Neural progenitor cell (in vitro differentiated cells): ENCODE results near the gene ZBTB20. TPM values are rescaled to one million over a fixed set of nuclear protein-coding genes. Genes with fewer than 3 reads are reported as not detected.

Experiments
- DNase-seq: peaks from one replicate; pipeline ENCODE4 v3.0.0-alpha.2; 2016; ENCODE audit warnings: low spot score
- H2AFZ ChIP-seq: fragments of 200-600 bp; sonication (generic); replicated peaks from 2 replicates; pipeline ENCODE4 v1.6.1; 2016; ENCODE audit warnings: antibody characterized with exemption
- H3F3A ChIP-seq: fragments of 200-600 bp; sonication (generic); 2 replicates; pipeline ENCODE4 v1.6.1; 2016; ENCODE audit warnings: antibody characterized with exemption, low read depth
- H3K27ac ChIP-seq: fragments of 200-600 bp; sonication (generic); 2 replicates; pipeline ENCODE4 v1.5.1; 2016; ENCODE audit warnings: mild to moderate bottlenecking
- H3K27me3 ChIP-seq: fragments of 200-600 bp; sonication (generic); 2 replicates; pipeline ENCODE4 v1.6.1; 2016; ENCODE audit warnings: mild to moderate bottlenecking, moderate library complexity
- H3K36me3 ChIP-seq: fragments of 200-600 bp; sonication (generic); 2 replicates; pipeline ENCODE4 v1.5.1; 2016
- H3K4me1 ChIP-seq: fragments of 200-600 bp; sonication (generic); 2 replicates; pipeline ENCODE4 v1.6.1; 2016; ENCODE audit warnings: mixed run types
- H3K4me2 ChIP-seq: fragments of 200-600 bp; sonication (generic); 2 replicates; pipeline ENCODE4 v1.6.1; 2016
- H3K4me3 ChIP-seq: fragments of 200-600 bp; sonication (generic); 2 replicates; pipeline ENCODE4 v1.5.1; 2016
- H3K79me2 ChIP-seq: fragments of 200-600 bp; sonication (generic); 2 replicates; pipeline ENCODE4 v1.6.1; 2016; ENCODE audit warnings: low read depth
- H3K9ac ChIP-seq: fragments of 200-600 bp; sonication (generic); 2 replicates; pipeline ENCODE4 v1.6.1; 2016
- H3K9me3 ChIP-seq: fragments of 200-600 bp; sonication (generic); 2 replicates; pipeline ENCODE4 v1.5.1; 2016; ENCODE audit warnings: low read depth
- H4K20me1 ChIP-seq: fragments of 200-600 bp; sonication (generic); 2 replicates; pipeline ENCODE4 v1.6.1; 2016; ENCODE audit warnings: low read depth
- H3K27ac Mint-ChIP-seq: 3 replicates; pipeline ENCODE4 v1.8.0; 2021; ENCODE audit warnings: mixed read lengths
- H3K27me3 Mint-ChIP-seq: 2 replicates; pipeline ENCODE4 v1.8.0; 2022; ENCODE audit warnings: low read depth, mild to moderate bottlenecking, inconsistent platforms, moderate library complexity, mixed read lengths; ENCODE audit not compliant: insufficient read depth
- H3K36me3 Mint-ChIP-seq: 3 replicates; pipeline ENCODE4 v1.8.0; 2021; ENCODE audit warnings: mixed read lengths
- H3K4me1 Mint-ChIP-seq: 3 replicates; pipeline ENCODE4 v1.8.0; 2021; ENCODE audit warnings: mixed read lengths
- H3K4me3 Mint-ChIP-seq: 3 replicates; pipeline ENCODE4 v1.8.0; 2021; ENCODE audit warnings: mild to moderate bottlenecking, moderate library complexity, mixed read lengths
- H3K9me3 Mint-ChIP-seq: 3 replicates; pipeline ENCODE4 v1.8.0; 2020; ENCODE audit warnings: mixed read lengths
- CTCF ChIP-seq: fragments of 200-600 bp; sonication (generic); IDR thresholded peaks from 2 replicates; pipeline ENCODE4 v1.5.1; 2017; ENCODE audit warnings: antibody characterized with exemption, mild to moderate bottlenecking
- EZH2 ChIP-seq: fragments of 200-600 bp; sonication (generic); IDR thresholded peaks from 2 replicates; pipeline ENCODE4 v1.6.1; 2017; ENCODE audit warnings: antibody characterized with exemption, mild to moderate bottlenecking, moderate library complexity
- EZH2phosphoT487 ChIP-seq: fragments of 200-600 bp; sonication (generic); IDR thresholded peaks from 2 replicates; pipeline ENCODE4 v1.6.1; 2017; ENCODE audit warnings: antibody characterized with exemption
- total RNA-seq: library from RNA; depleted of rRNA; stranded (reverse); fragments of >200 nt; gene quantifications from 2 replicates; pipeline ENCODE4 v1.2.3, GENCODE V29; 2015; ENCODE audit warnings: low replicate concordance

The ZBTB20 gene
- total RNA-seq, 1 donor from 2014 or later: 1.9 TPM

GRCh38 chr3:114370537-114371174 lies 776.4 kb downstream of the ZBTB20 start:
- no peaks in the 10 kb centered on the region for H3K4me1 Mint-ChIP-seq
- Histone ChIP-seq H3K9me3 (no peaks in the 10 kb centered on the region), H3K4me1 (peaks cover 5% of the 10 kb centered on the region), H2AFZ (no peak overlapping the region), H3K27me3 (no peaks in the 10 kb centered on the region), H3F3A (no peaks in the 10 kb centered on the region), H3K36me3 (no peaks in the 10 kb centered on the region), H4K20me1 (no peaks in the 10 kb centered on the region), H3K27ac (no peak overlapping the region), H3K4me2 (no peak overlapping the region), H3K4me3 (no peak overlapping the region), H3K9ac (no peak overlapping the region), H3K79me2 (no peaks in the 10 kb centered on the region)
- H3K4me3 Mint-ChIP-seq: no peak overlapping the region
- no peaks in the 10 kb centered on the region for H3K9me3 Mint-ChIP-seq
- H3K27ac Mint-ChIP-seq: peak overlapping the region; percentile 0
- DNase-seq: peak; percentile 26
- TF ChIP-seq EZH2 (no peak), EZH2phosphoT487 (no peak), CTCF (peak; percentile 55)
- H3K27me3 Mint-ChIP-seq: no peaks in the 10 kb centered on the region
- no peaks in the 10 kb centered on the region for H3K36me3 Mint-ChIP-seq

DNA sequence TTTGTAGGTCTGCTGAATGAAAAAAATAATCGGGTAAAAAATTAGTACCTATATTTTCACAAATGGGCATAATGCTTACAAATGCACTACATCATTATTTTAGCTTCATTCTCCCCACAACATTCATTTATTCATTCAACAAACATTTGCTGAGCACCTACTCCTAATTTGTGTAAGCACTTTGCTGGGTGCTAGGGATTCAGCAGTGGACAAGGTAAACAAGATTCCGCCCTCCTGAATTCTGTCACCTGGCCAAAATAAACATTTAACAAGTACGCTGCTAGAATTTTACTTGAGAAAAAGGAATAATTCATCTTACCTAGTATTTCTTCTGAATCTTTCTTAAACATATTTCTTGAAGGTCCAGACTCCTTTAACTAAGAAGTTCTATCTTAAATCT lies 781.2 kb downstream of the ZBTB20 start:
- no peaks in the 10 kb centered on the region for H3F3A ChIP-seq
- H3K36me3 ChIP-seq: no peaks in the 10 kb centered on the region
- no peaks in the 10 kb centered on the region for H3K27me3 ChIP-seq
- Mint-ChIP-seq H3K4me3 (no peak overlapping the region), H3K4me1 (peaks cover 9% of the 10 kb centered on the region), H3K9me3 (no peaks in the 10 kb centered on the region), H3K27me3 (no peaks in the 10 kb centered on the region), H3K27ac (no peak overlapping the region), H3K36me3 (no peaks in the 10 kb centered on the region)
- no peak overlapping the region for H3K9ac ChIP-seq
- H3K4me3 ChIP-seq: no peak overlapping the region
- DNase-seq: no peak
- TF ChIP-seq EZH2 (no peak), CTCF (no peak), EZH2phosphoT487 (no peak)
- no peaks in the 10 kb centered on the region for H3K79me2 ChIP-seq
- no peak overlapping the region for H3K27ac ChIP-seq
- H3K4me1 ChIP-seq: peaks cover 12% of the 10 kb centered on the region
- no peaks in the 10 kb centered on the region for H4K20me1 ChIP-seq
- H2AFZ ChIP-seq: no peak overlapping the region
- H3K9me3 ChIP-seq: no peaks in the 10 kb centered on the region
- no peak overlapping the region for H3K4me2 ChIP-seq

GRCh38 chr3:114364806-114365654 lies 782.1 kb downstream of the ZBTB20 start:
- Histone ChIP-seq H2AFZ (no peak overlapping the region), H3K36me3 (no peaks in the 10 kb centered on the region), H4K20me1 (no peaks in the 10 kb centered on the region), H3K9ac (no peak overlapping the region), H3K79me2 (no peaks in the 10 kb centered on the region), H3K27me3 (no peaks in the 10 kb centered on the region), H3K9me3 (no peaks in the 10 kb centered on the region), H3K4me3 (no peak overlapping the region), H3F3A (no peaks in the 10 kb centered on the region), H3K4me1 (peaks cover 12% of the 10 kb centered on the region), H3K27ac (no peak overlapping the region), H3K4me2 (no peak overlapping the region)
- Mint-ChIP-seq H3K4me1 (peaks cover 9% of the 10 kb centered on the region), H3K27ac (no peak overlapping the region), H3K27me3 (no peaks in the 10 kb centered on the region), H3K36me3 (peaks cover 1% of the 10 kb centered on the region), H3K4me3 (no peak overlapping the region), H3K9me3 (no peaks in the 10 kb centered on the region)
- DNase-seq: peak; percentile 10
- no peak for TF ChIP-seq CTCF
- TF ChIP-seq EZH2: no peak
- no peak for TF ChIP-seq EZH2phosphoT487
